ENCODE results near the gene SELENON.

Gene SELENON

GRCh38 chr1:25792115-25792514, 7.9 kb upstream of the SELENON start:
- DNase-seq (ENCODE audit: extremely low spot score): no peak
- POLR2A ChIA-PET: interaction anchor here (0.6 to 0.7 kb wide), 2 partner anchors 15 to 129 kb away, joined by 5 to 6 read pairs; no protein-coding TSS in a partner anchor
- no peak for TF ChIP-seq CTCF (IDR thresholded peaks at IDR 0.05; ENCODE audit: control extremely low read depth, extremely low read depth, low read depth, missing control alignments)
- CTCF ChIA-PET: interaction anchor here (1.8 kb wide), 1 partner anchor 39 kb away, joined by 4 read pairs; no protein-coding TSS in a partner anchor

- DNase-seq (ENCODE audit: extremely low spot score): no peak
- POLR2A ChIA-PET: no interaction called here
- no peak for TF ChIP-seq CTCF (IDR thresholded peaks at IDR 0.05; ENCODE audit: control extremely low read depth, extremely low read depth, low read depth, missing control alignments)
- CTCF ChIA-PET: interaction anchor here (0.9 to 1.2 kb wide), 2 partner anchors 13 to 17 kb away, joined by 3 read pairs; no protein-coding TSS in a partner anchor
Measured at GRCh38 chr1:25793585-25794170, 6.3 kb upstream of the SELENON start.

- TF ChIP-seq CTCF (IDR thresholded peaks at IDR 0.05; ENCODE audit: control extremely low read depth, extremely low read depth, low read depth, missing control alignments): no peak
- DNase-seq (ENCODE audit: extremely low spot score): no peak
- POLR2A ChIA-PET: no interaction called here
- CTCF ChIA-PET: interaction anchor here (1.2 kb wide), 2 partner anchors 16 to 17 kb away, joined by 3 read pairs; no protein-coding TSS in a partner anchor
Measured at GRCh38 chr1:25794325-25794724, 5.7 kb upstream of the SELENON start.

- no peak for TF ChIP-seq CTCF (IDR thresholded peaks at IDR 0.05; ENCODE audit: control extremely low read depth, extremely low read depth, low read depth, missing control alignments)
- DNase-seq (ENCODE audit: extremely low spot score): no peak
- ChIA-PET POLR2A (no interaction called here), CTCF (interaction anchor here (1.2 to 2.7 kb wide), 6 partner anchors 9 to 186 kb away, joined by 3 to 13 read pairs (median 4); no protein-coding TSS in a partner anchor)
Measured at GRCh38 chr1:25795211-25795610, 4.8 kb upstream of the SELENON start.

GRCh38 chr1:25795946-25796810, 3.8 kb upstream of the SELENON start:
- no peak for TF ChIP-seq CTCF (IDR thresholded peaks at IDR 0.05; ENCODE audit: control extremely low read depth, extremely low read depth, low read depth, missing control alignments)
- DNase-seq (ENCODE audit: extremely low spot score): no peak
- ChIA-PET CTCF (interaction anchor here (0.9 to 2.7 kb wide), 9 partner anchors 9 to 187 kb away, joined by 3 to 13 read pairs (median 3); no protein-coding TSS in a partner anchor), POLR2A (no interaction called here)

GRCh38 chr1:25796811-25797458, 3.1 kb upstream of the SELENON start:
- TF ChIP-seq CTCF (IDR thresholded peaks at IDR 0.05; ENCODE audit: control extremely low read depth, extremely low read depth, low read depth, missing control alignments): peak; percentile 87
- POLR2A ChIA-PET: no interaction called here
- peak; percentile 71 for DNase-seq (ENCODE audit: extremely low spot score)
- CTCF ChIA-PET: interaction anchor here (0.8 to 6.8 kb wide), 8 partner anchors 9 to 277 kb away, joined by 3 to 65 read pairs (median 5); no protein-coding TSS in a partner anchor

Measured in GM10248 (cell line).